Nephron (organoid): ENCODE data around the gene TOGARAM2.
A peak's percentile ranks its signal among the peaks of the same experiment; 100 is the strongest.

ENCODE experiments used
- H3K27ac Mint-ChIP-seq, 3 experiments: 2 replicates each; pipeline ENCODE4 v1.8.0; 2020; ENCODE audit warnings: mixed read lengths in 3 of 3, mild to moderate bottlenecking in 2 of 3, moderate library complexity in 1 of 3
- H3K27me3 Mint-ChIP-seq: 2 replicates; pipeline ENCODE4 v1.8.0; 2021; ENCODE audit warnings: low read depth, mild to moderate bottlenecking, moderate library complexity, mixed read lengths
- H3K36me3 Mint-ChIP-seq: 2 replicates; pipeline ENCODE4 v1.8.0; 2020; ENCODE audit warnings: low read depth, mixed read lengths
- H3K4me1 Mint-ChIP-seq: 2 replicates; pipeline ENCODE4 v1.8.0; 2020; ENCODE audit warnings: mixed read lengths
- H3K4me3 Mint-ChIP-seq, 3 experiments: 2 replicates each; pipeline ENCODE4 v1.8.0; 2020; ENCODE audit warnings: mild to moderate bottlenecking in 3 of 3, mixed read lengths in 3 of 3, moderate library complexity in 2 of 3
- H3K9me3 Mint-ChIP-seq: 2 replicates; pipeline ENCODE4 v1.8.0; 2020; ENCODE audit warnings: mixed read lengths
- TF ChIP-seq, protein P1 (sequence below), 3 experiments: fragments of 200-600 bp; sonication (generic); IDR thresholded peaks; one replicate each; pipeline ENCODE4 v1.5.0; 2021; ENCODE audit warnings: antibody characterized with exemption in 3 of 3; ENCODE audit not compliant: unreplicated experiment in 3 of 3

TOGARAM2 gene

DNA sequence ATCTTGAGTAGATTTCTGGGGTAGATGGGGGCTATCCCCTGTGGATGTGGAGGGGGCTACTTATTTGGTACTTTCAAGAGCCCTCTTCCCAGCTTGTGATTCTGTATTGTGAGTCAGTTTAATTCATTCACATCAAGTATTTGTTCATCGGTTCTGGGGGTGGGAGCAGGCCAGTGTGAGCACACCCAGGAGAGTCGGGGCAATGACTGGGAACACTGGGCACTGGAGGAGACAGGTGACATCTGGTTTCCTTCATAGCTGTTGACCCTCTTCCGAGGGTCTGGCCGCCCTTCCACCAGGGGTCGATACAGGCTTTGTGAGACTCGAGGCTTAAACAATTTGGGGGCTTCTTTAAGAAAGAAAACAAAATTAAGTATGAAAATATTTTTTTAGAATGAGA is 2.5 kb upstream of the TOGARAM2 start:
- TF ChIP-seq, protein P1, sequence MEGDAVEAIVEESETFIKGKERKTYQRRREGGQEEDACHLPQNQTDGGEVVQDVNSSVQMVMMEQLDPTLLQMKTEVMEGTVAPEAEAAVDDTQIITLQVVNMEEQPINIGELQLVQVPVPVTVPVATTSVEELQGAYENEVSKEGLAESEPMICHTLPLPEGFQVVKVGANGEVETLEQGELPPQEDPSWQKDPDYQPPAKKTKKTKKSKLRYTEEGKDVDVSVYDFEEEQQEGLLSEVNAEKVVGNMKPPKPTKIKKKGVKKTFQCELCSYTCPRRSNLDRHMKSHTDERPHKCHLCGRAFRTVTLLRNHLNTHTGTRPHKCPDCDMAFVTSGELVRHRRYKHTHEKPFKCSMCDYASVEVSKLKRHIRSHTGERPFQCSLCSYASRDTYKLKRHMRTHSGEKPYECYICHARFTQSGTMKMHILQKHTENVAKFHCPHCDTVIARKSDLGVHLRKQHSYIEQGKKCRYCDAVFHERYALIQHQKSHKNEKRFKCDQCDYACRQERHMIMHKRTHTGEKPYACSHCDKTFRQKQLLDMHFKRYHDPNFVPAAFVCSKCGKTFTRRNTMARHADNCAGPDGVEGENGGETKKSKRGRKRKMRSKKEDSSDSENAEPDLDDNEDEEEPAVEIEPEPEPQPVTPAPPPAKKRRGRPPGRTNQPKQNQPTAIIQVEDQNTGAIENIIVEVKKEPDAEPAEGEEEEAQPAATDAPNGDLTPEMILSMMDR (IDR thresholded peaks at IDR 0.05; ENCODE audit: unreplicated experiment in 3 of 3), result no peak
- no peak overlapping the region for H3K4me3 Mint-ChIP-seq

DNA sequence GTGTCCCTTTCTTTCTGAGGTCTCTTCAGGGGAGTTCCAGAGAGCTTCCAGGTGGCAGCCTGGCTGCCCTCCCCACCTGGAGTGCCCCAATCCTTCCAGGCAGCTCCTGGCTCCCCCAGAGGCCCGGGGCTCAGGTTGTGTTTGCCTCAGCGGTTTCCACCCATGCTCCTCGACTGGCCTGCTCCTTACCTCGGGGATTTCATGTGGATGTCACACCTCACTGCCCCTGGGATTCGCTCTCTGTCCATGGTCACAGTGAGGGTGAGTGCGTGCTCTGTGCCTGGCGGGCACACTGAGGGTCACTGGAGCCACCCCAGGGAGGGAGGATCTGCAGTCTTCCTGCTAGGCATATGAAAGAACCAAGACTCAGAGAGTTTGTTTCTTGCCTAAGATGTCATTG is 2.1 kb upstream of the TOGARAM2 start:
- peaks cover 6% of the 10 kb centered on the region for H3K9me3 Mint-ChIP-seq
- H3K4me1 Mint-ChIP-seq, result peaks cover 12% of the 10 kb centered on the region
- TF ChIP-seq, protein P1 (IDR thresholded peaks at IDR 0.05; ENCODE audit: unreplicated experiment in 3 of 3), result no peak

More for the DNA sequence above, 2.5 kb upstream of the TOGARAM2 start:
- Mint-ChIP-seq H3K36me3 (no peaks in the 10 kb centered on the region), H3K27ac (peak overlapping the region in 2 of 3 experiments; percentile 37 to 51), H3K9me3 (peaks cover 6% of the 10 kb centered on the region), H3K4me1 (peaks cover 8% of the 10 kb centered on the region), H3K27me3 (peaks cover 10% of the 10 kb centered on the region)

DNA sequence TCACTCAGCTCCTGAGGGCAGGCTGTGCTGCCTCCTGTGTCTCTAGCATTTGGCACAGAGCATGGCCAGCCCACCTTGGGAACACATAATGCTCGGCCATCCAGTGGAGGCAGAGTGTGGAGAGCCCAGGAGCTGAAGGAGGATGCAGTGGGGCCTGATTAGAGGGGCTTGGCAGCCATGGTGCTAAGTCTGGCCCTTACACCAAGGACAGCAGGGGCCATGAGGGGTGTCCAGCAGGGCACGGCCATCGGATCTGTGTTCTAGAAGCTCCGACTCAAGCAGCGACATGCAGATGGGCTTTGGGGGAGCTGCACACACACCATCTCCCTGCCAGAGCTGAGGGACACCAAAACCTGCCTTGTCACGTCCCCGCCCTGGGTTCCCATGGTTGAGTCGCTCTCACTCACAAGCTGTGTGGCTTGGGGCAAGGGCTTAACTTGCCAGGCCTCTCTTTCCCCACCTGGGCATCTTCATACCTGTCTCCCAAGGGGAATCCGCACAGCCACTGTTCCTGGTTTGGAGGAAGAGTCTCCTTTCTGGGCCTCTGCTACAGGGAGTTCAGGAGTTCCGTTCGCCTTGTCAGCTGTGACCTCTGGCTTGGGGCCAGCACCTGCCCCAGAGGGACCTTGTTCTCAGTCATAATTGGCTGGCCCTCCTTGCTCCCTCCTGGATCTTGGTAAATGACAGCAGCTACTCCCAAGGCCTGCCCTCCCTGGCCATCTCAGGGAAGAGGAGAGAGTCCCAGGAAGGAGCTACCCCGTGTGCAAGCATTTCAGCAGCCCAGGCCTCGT is 1.3 kb upstream of the TOGARAM2 start:
- TF ChIP-seq, protein P1 (IDR thresholded peaks at IDR 0.05; ENCODE audit: unreplicated experiment in 3 of 3), result no peak
- H3K4me1 Mint-ChIP-seq, result peaks cover 13% of the 10 kb centered on the region
- no peaks in the 10 kb centered on the region for H3K36me3 Mint-ChIP-seq
- H3K27me3 Mint-ChIP-seq, result peaks cover 10% of the 10 kb centered on the region
- no peak overlapping the region for H3K27ac Mint-ChIP-seq
- no peak overlapping the region for H3K4me3 Mint-ChIP-seq
- peaks cover 6% of the 10 kb centered on the region for H3K9me3 Mint-ChIP-seq

More for the DNA sequence above, 2.1 kb upstream of the TOGARAM2 start:
- Mint-ChIP-seq H3K27ac (peak overlapping the region in 1 of 3 experiments; percentile 45), H3K4me3 (no peak overlapping the region), H3K36me3 (no peaks in the 10 kb centered on the region), H3K27me3 (peaks cover 10% of the 10 kb centered on the region)

DNA sequence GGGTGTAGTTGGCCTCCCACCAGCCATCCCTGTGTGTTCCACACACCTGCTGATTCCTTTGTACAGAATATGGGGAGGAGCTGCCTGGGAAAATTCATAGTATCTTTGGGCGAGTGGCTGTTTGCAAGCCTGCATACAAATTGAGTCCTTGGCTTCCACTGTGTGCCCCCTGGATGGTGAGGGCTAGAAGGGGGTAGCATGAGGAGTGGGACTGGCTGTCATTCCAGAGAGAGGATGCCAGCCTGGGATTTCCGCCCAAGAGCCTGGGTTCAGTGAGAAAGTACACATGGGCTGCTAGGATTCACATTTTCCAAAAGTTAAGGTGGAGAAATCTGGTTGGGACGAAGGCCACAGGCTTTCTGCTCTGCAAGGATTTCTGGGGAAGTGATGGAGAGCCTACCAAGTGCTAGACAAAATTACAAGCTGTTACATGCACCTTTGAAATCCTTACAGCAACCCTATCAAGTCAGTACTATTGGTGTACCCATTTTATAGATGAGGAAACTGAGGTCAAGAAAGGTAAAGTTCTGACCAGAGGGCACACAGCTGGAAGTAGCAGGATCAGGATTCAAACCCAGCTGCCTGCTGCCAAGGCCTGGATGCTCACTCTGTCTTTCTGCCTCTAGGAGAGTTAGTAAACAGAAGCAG is 606 bp upstream of the TOGARAM2 start:
- Mint-ChIP-seq H3K4me1 (peaks cover 13% of the 10 kb centered on the region), H3K36me3 (no peaks in the 10 kb centered on the region), H3K27me3 (peaks cover 14% of the 10 kb centered on the region), H3K4me3 (no peak overlapping the region), H3K9me3 (peaks cover 4% of the 10 kb centered on the region), H3K27ac (peak overlapping the region in 1 of 3 experiments; percentile 23)
- TF ChIP-seq, protein P1 (IDR thresholded peaks at IDR 0.05; ENCODE audit: unreplicated experiment in 3 of 3), result no peak

DNA sequence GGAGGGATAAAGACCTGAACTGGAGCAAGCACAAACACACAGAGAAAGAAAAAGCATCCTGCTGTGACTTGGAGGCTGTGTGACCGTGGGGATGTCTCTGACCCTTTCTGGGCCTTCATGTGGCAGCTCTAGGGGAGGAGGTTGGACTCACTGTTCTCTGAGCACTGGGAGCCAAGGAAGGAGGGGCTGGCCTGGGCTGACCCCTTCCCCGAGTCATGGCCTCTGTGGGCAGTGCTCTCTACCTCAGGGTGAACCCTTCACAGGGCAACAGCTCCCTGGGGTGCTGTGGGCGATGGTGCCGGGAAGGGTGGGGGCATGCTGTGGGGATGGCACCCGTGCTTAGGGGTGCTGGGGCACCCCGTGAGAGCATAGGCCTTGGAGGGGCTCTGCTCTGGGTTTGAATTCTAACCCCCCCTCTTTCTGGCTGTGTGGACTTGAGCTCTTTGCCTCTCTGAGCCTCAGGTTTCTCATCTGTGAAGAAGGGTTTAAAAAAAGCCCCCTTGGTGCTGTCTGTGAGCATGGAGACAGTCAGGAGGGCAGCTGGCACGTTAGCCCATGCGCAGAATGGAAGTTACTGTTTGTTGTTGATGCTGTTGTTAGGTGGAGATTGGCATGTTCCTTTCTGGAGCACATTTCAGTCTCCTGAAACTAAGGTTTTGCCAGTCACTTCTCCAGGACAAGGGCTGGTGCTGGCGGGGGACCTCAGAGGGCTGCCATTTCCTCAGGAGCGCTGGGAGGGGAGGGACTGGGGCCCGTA is 700 bp downstream of the TOGARAM2 start:
- Mint-ChIP-seq H3K27ac (peak overlapping the region in 2 of 3 experiments; percentile 40 to 56), H3K4me1 (peaks cover 13% of the 10 kb centered on the region), H3K27me3 (peaks cover 18% of the 10 kb centered on the region), H3K9me3 (no peaks in the 10 kb centered on the region), H3K4me3 (no peak overlapping the region), H3K36me3 (no peaks in the 10 kb centered on the region)
- TF ChIP-seq, protein P1 (IDR thresholded peaks at IDR 0.05; ENCODE audit: unreplicated experiment in 3 of 3), result no peak
